Stimulated activated CD4-positive, alpha-beta T cell treated with anti-CD3 and anti-CD28 coated beads, Interleukin-12 subunit alpha, Interleukin-12 subunit beta, amount 100 ng/mL, for 4 hours (primary cell): ENCODE results near the gene LMBR1.
"Not testable (repeated sequence)": the region's sequence is repeated elsewhere in the genome, so short reads cannot be mapped to it uniquely, and the experiment has no call there.

Source experiments
- DNase-seq: peaks from one replicate; pipeline ENCODE4 v3.0.0-alpha.2; 2020

Gene LMBR1

DNA sequence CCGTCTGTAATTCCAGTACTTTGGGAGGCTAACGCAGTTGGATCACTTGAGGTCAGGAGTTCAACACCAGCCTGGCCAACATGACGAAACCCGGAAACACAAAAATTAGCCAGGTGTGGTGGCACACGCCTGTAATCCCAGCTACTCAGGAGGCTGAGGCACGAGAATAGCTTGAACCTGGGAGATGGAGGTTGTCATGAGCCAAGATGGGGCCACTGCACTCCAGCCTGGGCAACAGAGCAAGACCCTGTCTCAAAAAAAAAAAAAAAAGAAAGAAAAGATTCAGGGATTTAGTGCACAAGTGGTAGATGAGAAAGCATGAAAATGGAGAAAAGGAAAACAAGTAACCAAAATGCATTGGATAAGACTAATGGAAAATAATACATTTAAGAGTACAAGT, 49.4 kb downstream of the LMBR1 start:
- DNase-seq, result not testable (repeated sequence)

DNA sequence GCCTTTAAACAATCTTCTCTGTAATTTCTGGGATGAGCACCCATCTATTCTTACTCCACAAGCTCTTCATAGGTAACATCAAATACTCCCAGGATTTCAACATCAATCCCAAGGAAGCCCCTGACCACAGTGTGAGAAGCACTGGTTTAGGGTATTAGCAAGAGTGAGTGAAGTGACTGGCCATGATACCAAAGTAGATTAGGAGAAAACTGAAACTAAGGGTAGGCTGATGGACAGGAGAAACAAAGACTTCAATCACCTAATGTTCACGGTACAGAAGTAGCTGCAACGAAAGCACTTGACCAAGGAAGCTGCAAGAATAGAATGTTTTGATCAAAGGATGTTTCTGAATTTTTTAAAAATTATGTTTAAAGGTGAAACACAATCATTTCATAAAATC, 49.8 kb downstream of the LMBR1 start:
- no peak for DNase-seq

DNA sequence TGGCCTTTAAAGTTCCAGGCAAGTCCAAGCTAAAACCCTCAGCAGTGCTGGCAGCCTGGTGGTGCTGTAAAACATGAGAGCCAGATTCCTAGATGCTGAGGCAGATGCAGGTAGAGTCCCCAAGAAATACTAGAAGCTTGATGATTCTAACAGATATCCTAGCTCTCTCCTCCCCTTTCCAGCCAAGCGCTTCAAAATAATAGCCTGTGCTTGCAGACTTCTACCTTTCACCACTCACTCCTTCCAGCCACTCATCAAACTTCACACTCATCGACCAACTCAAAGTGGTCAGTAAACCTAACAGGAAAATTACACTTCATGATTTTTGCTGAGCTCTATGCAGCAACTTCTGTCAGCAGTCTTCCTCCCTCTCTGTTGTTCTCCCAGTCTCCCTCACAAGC, 50.2 kb downstream of the LMBR1 start:
- no peak for DNase-seq

DNA sequence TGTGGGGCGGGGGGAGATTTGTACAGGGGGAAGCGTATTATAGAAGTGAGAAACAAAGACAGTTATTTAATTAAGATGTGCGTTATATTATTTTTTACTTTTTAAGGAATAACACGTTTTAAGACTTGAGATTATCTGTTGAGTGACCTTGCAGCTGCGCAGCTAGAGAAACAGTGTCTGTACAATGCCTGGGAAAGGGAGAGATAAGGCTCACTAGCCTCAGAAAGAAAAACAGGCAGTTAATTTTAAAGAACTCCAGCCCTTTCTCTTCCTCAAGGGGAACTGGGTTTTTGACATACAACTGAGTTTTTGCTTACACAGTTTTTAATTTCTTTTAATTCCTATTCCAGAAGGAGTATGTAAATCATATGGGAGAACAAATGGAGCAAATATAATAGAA, 50.7 kb downstream of the LMBR1 start:
- no peak for DNase-seq

DNA sequence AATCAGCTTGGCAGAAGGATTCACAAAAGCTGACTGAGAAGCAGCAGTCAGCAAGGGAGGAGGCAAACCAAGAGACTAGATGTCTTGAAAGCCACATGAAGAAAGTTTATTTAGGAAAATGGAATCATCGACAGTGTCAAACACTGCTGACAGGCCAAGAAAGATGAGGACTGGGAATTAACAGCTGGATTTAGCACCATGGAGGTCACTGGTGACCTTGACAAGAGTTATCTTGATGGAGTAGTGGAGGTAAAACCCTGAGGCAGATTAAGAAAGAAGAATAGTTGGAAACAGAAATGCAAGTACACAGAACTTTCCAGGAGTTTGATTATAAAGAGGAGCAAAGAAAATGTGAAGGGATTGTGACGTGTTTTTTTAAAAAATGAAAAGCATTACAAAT, 51.5 kb downstream of the LMBR1 start:
- no peak for DNase-seq

DNA sequence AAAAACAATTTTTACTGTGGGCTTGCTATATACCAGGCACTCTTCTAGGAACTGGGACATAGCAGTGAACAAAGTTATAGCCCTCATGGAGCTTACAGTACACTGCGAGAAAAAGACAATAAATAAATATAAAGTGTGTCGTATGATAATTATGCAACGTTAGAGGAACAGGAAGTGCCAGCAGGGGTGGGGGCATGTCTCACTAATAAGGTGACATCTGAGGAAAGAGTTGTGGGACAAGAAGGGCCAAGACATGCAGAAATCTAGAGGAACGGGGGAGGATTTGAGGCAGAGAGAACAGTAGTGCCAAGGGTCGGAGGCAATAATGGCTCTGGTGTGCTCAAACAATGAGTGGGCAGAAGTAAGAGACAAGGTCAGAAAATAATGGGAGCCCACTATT, 52.8 kb downstream of the LMBR1 start:
- DNase-seq, result no peak

DNA sequence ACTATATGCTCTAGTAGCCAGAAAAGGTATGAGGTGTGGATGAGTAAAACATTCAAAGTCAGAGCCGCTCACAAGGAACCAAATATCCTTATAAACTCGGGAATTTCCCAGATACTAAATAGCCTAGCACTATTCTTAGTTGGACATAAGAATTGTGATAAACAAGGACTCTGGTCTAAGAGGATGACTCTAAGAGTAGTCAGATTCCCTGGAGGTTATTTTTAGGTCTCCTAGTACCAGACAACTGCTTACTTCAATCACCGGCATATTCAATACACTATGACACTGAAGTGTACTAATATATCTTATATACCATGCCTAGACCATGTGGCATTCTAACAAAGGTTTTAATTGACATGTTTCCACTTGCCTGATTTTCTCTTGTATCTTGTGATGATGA, 56.5 kb downstream of the LMBR1 start:
- no peak for DNase-seq

DNA sequence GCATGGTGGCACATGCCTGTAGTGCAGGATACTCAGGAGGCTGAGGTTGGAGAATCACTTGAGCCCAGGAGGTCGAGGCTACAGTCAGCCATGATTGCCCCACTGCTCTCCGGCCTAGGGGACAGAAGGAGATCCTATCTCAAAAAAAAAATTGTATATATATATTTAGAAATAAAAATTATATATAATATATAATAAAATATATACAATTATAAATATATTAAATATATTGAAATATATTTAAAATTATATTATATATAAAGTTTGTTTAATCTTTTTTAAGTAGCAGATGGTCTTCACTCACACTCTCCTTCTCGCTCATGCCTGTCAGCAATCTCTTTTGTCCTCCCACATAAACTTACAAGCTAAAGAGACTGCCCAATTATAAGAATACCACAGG, 58.5 kb downstream of the LMBR1 start:
- DNase-seq, result no peak

DNA sequence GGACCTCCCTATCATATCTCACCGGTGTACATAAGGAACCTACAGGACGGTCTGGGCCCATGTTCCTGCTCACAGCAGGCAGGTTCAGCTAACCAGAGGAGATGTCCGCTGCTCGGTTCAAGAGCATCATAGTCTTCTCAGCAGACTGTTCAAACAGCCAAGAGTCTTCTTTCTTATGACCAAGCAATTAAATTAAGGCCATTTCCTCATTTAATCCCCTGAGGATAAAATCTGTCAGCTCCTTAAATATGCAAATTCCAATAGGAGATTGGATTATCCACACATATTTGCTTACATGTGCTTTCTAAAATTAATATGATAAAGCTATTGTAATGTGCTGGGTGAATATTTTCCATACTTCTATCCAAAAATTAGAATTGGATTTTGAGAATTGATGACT, 59.7 kb downstream of the LMBR1 start:
- no peak for DNase-seq

DNA sequence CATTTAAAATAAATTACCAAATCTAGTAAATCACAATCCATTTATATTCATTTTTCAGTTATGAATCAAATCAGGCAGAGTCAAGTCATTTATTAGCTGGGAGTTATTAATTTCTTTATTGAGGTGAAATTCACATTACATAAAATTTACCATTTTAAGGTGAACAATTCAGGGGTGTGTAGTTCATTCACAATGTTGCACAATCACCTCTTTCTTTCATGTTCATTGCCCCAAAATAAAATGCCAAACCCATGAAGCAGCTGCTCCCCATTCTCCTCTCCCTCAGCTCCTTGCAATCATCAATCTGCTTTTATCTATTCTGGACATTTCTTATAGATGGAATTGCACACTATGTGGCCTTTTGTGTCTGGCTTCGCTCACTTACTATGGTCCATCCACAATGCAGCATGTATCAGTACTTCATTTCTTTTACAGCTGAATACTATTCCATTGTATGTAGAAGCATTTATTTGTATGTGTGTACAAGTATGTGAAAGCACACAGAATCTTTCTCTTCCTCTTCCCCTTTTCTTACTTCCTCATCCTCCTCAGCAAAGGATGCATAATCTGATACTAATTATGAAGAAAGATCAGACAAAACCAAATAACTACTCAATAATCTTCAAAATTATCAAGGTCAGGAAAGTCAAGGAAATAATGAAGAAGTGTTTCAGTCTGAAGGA, 60.6 kb downstream of the LMBR1 start:
- DNase-seq, result no peak

DNA sequence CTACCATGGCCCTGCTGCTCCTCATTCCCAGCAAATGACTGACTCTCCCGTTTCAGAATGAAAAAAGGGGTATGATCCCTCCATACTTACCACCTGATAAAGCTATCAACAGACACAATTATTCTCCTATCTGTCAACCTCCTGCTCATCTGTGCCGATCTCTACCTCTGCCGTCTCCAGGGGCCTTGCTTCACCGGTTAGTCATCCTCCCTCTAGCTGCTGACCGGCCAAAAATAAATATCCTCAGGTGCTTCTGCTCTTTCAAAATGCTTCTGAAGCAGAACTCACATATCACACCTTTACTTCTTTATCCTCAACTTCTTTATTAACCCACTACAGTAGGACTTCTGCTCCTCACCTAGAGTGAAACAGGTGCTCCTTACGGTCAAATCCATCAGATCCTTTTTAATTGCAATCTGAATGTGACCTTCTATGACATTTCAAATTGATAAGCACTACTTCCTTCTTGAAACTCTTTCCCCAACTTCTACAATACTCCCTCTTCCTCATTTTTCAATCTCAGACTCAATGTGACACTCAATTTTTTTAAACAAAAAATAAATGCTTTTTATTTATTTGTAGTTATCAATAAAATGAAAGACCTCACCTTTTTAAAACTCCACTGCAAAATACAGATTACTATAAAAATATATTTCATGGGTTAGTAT, 63.2 kb downstream of the LMBR1 start:
- DNase-seq, result no peak

DNA sequence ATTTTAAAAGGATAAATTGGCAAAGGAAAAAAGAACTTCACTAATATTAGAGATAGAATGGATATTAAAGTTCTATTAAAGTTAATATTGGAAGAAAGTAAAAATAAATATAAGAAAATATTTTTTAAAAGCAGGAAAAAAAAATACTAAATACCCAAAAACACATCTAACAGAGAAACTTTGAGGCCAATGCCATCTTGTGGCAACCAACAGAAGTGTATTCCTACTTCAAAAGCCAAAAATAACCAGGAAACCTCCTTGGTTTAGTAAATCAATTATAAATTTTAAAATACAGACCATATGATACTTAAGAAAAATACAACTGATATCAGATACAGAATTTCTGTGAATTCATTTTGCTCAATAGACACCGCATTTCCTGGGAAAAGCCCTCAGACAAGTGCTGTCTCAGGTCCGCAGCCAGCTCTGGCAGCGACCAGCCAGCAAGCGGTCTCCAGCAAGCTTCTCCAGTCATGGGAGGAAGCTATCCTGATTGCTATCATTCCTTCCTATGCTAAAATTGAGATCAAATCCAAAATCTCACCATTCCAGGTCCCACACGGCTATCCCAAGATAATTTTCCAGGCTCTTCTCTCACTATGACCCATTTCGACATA, 65.3 kb downstream of the LMBR1 start:
- no peak for DNase-seq

DNA sequence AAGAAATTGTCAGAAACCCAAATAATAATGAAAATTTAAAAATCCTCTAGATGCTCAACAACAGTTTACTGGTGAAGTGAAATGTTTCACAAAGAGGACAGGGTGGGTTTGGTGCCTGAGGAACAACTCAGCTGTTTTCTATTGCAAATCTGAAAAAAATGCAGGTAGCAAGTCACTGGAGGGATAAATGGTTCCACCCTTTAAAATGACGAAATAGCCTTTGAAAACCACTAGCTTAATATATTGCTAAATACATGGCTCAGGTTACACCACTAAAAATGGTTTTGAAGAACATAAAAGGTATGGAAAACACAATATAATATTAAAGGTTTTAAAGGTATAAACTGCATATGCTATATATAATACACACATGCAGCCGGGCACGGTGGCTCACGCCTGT, 69.5 kb downstream of the LMBR1 start:
- DNase-seq, result no peak

DNA sequence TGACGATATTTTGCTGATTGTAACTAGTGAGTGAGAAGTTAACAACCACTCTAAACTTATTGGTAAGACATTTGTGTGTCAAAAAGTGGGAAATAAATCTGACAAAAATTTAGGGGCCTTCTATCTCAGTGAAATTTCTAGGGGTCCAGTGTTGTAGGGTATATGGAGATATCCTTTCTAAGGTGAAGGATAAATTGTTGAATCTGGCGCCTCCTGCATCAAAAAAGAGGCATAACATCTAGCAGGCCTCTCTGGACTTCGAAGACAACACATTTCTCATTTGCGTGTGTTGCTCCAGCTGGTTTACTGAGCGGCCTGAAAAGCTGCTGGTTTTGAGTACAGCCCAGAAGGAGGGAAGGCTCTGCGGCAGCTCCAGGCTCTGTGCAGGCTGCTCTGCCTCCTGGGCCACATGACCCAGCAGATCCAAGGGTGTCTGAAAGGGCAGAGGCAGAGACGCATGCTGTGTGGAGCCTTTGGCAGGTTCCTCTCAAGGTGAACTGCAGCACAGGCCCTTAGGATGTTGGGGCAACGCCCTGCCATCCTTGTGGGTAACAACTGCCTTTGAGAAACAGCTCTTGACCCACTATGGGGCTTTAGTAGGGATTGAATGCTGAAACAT, 72.4 kb downstream of the LMBR1 start:
- no peak for DNase-seq

DNA sequence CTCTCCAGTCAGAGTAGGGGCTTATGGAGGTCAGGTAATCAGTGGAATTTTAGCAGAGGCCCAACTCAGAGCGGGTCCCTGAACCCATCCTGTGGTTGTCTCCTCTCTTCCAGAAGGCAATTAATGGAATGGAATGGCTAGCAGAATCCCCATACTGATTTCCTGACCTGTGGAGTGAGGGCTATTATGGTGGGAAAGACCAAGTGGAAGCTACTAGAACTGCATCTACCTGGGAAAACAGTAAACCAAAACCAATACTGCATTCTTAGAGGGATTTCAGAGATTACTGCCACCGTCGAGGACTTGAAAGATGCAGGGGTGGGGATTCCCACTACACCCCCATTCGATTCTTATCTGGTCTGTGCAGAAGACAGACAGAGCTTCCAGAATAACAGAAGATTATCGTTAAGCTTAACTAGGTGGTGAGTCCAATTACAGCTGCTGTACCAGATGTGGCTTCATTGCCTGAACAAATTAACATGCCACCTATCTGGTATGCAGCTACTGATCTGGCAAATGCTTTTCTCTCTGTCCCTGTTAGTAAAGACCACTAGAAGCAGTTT, 73.2 kb downstream of the LMBR1 start:
- DNase-seq, result no peak

DNA sequence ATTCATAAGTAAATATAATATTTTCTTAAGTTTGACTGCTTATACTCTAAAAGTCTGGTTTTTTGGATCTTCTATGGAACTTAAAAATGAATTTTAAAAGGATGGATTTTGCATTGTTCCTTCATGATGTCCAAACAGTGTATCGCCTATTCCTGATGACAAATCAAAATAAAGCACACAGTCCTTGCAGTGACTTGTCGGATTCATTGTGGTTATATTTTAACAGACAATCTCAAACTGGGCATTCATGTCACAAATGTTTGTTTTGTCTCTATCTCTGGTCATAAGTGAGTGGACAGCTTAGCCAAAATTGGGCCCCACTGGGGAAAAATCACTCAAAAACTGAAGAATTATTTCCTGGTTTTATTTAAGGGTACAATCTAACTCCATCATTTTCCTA, 74.8 kb downstream of the LMBR1 start:
- DNase-seq, result no peak

DNA sequence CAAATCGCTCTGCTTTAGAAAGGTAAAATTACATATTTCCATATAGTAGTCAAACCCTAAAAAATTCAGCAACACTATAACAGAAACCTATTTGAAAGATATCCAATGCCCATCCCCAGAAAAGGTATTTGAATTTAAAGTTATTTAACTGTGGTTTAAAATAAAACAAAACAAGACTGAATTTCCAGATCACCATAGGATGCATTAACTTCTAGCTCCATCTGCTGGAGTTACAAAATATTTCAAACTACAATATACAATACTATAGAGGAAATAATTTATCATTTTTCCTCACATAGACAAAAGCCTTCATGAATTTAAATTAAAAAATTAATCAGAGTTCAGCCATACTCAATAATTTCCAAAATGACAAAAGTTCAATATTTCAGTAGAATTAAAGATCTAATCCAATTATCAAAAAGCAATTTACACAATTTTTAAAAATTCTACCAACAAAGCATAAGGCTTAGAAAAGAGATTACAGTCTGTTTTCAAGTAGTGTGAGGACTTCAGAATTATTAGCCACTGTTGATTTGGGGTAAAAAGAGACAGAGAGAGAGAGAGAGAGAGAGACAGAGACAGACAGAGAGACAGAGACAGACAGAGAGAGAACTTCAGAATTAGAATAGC, 75.9 kb downstream of the LMBR1 start:
- no peak for DNase-seq

DNA sequence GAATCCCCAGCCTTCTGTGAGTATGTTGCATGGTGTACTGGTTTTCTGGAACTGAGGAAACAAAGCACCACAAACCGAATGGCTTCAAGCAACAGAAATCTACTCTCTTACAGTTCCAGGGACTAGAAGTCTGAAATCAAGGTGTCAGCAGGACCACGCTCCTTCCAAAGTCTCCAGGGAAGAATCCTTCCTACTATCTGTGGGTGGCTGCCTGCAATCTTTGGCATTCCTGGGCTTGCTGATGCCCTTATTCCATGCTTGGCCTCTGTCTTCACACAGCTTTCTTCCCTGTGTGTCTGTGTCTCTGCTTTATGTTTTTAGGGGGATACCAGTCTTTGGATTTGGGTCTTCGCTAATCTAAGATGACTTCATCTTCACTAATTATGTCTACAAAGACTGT, 81.3 kb downstream of the LMBR1 start:
- no peak for DNase-seq

DNA sequence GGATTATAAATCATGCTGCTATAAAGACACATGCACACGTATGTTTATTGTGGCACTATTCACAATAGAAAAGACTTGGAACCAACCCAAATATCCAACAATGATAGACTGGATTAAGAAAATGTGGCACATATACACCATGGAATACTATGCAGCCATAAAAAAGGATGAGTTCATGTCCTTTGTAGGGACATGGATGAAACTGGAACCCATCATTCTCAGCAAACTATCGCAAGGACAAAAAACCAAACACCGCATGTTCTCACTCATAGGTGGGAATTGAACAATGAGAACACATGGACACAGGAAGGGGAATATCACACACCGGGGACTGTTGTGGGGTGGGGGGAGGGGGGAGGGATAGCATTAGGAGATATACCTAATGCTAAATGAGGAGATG, 89.3 kb downstream of the LMBR1 start:
- not testable (repeated sequence) for DNase-seq

DNA sequence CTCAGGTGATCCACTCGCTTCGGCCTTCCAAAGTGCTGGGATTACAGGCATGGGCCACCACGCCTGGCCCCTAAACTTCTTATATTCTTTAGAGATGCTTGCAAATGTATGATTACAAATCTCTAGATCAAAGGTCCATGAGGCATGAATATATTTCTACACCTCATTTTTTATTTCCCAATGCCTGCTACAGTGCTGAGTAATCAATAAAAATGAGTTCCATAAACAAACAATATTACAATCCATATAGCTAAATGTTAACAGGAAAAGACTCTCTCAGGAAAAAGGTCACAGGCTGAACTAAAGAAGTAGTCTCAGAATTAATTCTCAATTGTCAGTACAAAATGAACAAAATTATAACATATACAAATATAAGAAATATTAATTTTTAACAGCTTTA, 90.8 kb downstream of the LMBR1 start:
- no peak for DNase-seq

DNA sequence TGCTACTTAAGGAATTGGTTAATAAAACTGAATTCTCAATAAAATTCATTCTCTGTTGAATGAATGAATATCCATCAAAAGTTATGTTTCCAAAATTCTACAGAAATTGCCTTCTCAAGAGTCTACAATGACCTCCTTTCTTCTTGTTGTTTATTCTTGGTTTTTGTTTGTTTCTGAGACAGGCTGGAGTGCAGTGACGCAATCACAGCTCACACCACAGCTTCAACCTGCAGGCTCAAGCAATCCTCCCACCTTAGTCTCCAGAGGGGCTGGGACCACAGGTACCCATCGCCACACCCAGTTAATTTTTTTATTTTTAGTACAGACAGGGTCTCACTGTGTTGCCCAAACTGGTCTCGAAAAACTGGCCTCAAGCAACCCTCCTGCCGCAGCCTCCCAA, 97.6 kb downstream of the LMBR1 start:
- DNase-seq, result no peak

DNA sequence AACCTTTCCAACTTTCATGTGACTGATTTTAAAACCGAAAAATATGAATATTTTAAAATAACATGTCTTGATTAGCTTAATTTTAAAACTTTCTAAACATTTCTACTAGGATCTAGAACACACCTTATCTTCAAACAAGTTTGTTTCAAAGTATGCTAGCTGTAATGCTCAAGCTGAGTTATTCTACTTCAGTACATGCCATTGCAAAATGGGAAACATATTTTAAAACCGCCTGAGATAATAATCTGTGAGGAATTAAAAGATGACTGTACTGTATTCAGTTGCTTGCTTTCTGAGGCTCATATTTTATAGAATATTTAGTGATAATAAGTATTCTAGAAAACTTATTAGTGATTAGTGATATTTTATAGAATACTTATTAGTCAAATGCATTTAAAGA, 99.6 kb downstream of the LMBR1 start:
- no peak for DNase-seq

DNA sequence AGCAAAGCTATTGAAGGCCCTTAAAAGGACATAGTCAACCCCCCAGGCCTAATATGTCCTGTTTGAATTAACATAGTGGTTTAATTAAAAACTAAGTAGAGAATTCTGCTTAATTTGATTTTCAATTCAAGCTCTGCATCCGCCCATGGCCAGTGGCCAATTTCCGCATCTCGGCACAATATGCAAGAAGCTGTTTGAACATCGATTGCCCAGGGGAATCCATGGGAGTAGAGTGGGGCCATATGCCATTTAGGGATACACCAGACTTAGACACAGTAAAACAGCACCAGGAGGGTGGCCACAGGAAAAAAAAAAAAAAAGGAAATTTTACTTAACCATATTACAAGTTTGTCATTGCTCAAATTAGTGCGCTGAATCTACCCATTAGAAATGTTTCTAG, 100.4 kb downstream of the LMBR1 start:
- no peak for DNase-seq
